ENCODE data around the gene TPO. TPM values are rescaled to one million over a fixed set of nuclear protein-coding genes. Genes with fewer than 3 reads are reported as not detected.
A peak's percentile ranks its signal among the peaks of the same experiment; 100 is the strongest.

The TPO gene
- total RNA-seq, 1 donor from 2014 or later = not detected

DNA sequence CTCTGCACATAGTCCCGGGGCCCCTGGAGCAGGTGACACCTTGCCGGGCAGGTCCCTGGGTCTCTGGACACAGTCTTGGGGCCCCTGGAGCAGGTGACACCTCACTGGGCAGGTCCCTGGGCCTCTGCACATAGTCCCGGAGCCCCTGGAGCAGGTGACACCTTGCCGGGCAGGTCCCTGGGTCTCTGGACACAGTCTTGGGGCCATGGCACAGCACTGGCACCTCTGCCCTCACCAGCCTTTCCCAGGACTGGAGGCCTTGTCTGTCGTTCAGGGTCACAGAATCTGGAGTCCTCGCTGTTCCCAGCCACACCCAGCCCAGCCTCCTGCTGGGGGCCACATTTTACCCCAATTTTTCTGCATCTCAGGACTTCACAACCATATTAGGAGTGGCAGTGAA, 2.2 kb downstream of the TPO start:
- TF ChIP-seq, protein P1, sequence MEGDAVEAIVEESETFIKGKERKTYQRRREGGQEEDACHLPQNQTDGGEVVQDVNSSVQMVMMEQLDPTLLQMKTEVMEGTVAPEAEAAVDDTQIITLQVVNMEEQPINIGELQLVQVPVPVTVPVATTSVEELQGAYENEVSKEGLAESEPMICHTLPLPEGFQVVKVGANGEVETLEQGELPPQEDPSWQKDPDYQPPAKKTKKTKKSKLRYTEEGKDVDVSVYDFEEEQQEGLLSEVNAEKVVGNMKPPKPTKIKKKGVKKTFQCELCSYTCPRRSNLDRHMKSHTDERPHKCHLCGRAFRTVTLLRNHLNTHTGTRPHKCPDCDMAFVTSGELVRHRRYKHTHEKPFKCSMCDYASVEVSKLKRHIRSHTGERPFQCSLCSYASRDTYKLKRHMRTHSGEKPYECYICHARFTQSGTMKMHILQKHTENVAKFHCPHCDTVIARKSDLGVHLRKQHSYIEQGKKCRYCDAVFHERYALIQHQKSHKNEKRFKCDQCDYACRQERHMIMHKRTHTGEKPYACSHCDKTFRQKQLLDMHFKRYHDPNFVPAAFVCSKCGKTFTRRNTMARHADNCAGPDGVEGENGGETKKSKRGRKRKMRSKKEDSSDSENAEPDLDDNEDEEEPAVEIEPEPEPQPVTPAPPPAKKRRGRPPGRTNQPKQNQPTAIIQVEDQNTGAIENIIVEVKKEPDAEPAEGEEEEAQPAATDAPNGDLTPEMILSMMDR (IDR thresholded peaks at IDR 0.05; ENCODE audit: unreplicated experiment) = no peak
- H3K9me3 Mint-ChIP-seq = no peaks in the 10 kb centered on the region
- no peaks in the 10 kb centered on the region for H3K36me3 Mint-ChIP-seq
- no peaks in the 10 kb centered on the region for H3K4me1 Mint-ChIP-seq
- no peak for DNase-seq (ENCODE audit: low spot score in 2 of 2, unreplicated experiment in 2 of 2)
- no peak overlapping the region for H3K4me3 Mint-ChIP-seq
- peaks cover 18% of the 10 kb centered on the region for H3K27me3 Mint-ChIP-seq (ENCODE audit: low read depth)
- H3K27ac Mint-ChIP-seq = no peak overlapping the region

DNA sequence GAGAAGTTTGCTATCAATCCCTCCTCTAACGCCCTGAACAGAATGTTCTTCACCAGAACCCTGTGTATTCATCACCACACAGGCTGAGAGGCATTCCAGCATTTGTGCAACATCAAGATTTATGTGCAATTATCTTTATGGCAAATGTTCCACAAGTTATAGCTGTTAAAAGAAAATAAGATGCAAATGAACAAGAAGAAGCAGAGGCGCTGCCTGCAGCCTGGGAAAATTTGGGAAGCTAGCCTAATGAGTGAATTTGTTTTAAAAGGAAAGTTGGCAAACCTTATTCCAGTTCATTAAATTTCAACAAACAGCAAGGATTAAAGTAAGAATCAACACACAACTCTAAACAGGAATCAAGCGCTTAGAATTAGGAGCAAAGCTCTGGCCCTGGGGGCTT, 5.3 kb downstream of the TPO start:
- DNase-seq (ENCODE audit: low spot score in 2 of 2, unreplicated experiment in 2 of 2) = no peak
- TF ChIP-seq, protein P1 (IDR thresholded peaks at IDR 0.05; ENCODE audit: unreplicated experiment) = no peak
- no peak overlapping the region for H3K27ac Mint-ChIP-seq

DNA sequence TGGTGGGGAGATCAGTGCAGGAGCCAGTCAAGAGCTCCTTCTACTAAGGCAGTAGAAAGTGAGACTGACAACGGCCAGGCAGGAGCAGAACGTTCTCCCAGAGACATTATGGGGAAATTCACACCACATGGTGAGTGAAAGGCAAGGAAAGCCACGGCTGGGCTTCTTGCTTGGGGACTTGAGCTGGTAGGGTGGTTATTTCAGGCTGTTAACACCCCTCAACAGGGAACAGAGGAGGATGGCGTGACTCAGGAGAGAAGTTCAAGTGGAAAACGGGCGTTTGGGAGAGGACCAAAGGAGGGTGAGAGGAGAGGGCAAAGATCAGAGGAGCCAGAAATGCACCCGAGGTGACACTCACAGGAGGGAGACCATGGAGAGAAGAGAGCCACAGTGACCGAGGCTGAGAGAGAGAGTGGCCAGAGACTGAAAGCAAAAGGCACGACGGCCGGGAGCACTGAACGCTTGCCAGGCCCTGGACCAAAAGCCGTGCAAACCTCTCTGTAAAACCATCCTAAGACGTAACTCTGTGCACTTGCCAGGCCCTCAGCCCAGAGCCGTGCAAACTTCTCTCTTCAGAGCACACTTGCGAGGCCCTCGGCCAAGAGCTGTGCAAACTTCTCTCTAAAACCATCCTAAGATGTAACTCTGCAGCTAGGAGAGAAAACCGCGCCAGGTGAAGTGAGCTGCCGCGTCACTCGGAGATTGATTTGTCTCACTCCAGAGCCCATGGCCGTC, 7.7 kb downstream of the TPO start:
- DNase-seq (ENCODE audit: low spot score in 2 of 2, unreplicated experiment in 2 of 2) = peak in 1 of 2 experiments; percentile 10
- no peaks in the 10 kb centered on the region for H3K4me1 Mint-ChIP-seq
- H3K4me3 Mint-ChIP-seq = no peak overlapping the region
- H3K9me3 Mint-ChIP-seq = peaks cover 5% of the 10 kb centered on the region
- TF ChIP-seq, protein P1 (IDR thresholded peaks at IDR 0.05; ENCODE audit: unreplicated experiment) = no peak
- no peak overlapping the region for H3K27ac Mint-ChIP-seq
- H3K27me3 Mint-ChIP-seq (ENCODE audit: low read depth) = peaks cover 44% of the 10 kb centered on the region
- H3K36me3 Mint-ChIP-seq = no peaks in the 10 kb centered on the region

More for the DNA sequence above, 5.3 kb downstream of the TPO start:
- no peaks in the 10 kb centered on the region for H3K4me1 Mint-ChIP-seq
- no peaks in the 10 kb centered on the region for H3K36me3 Mint-ChIP-seq
- no peak overlapping the region for H3K4me3 Mint-ChIP-seq
- peaks cover 28% of the 10 kb centered on the region for H3K27me3 Mint-ChIP-seq (ENCODE audit: low read depth)
- H3K9me3 Mint-ChIP-seq = no peaks in the 10 kb centered on the region

DNA sequence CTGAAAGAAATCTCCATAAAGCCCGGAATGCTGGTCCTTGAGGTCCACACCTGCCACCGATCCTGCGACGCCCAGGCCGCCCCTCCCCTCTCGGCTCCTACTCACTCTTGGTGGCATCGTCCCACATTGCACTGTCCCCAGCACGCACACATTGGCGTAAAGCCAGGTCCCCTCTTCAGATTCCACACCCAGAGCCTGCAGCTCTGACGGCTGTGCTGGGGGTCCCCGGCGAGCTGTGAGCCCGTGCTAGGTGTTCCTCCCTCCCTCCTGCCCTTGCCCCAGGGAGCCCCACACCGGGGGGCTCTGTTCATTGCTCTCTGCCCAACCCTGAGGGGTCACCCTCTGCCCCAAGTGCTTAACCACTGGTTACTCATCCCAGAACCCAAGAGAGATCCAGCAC, 8.5 kb downstream of the TPO start:
- Mint-ChIP-seq H3K27ac (no peak overlapping the region), H3K9me3 (peaks cover 5% of the 10 kb centered on the region), H3K36me3 (no peaks in the 10 kb centered on the region), H3K27me3 (ENCODE audit: low read depth) (peaks cover 50% of the 10 kb centered on the region), H3K4me1 (no peaks in the 10 kb centered on the region), H3K4me3 (no peak overlapping the region)
- DNase-seq (ENCODE audit: low spot score in 2 of 2, unreplicated experiment in 2 of 2) = peak in 1 of 2 experiments; percentile 37
- TF ChIP-seq, protein P1 (IDR thresholded peaks at IDR 0.05; ENCODE audit: unreplicated experiment) = no peak

DNA sequence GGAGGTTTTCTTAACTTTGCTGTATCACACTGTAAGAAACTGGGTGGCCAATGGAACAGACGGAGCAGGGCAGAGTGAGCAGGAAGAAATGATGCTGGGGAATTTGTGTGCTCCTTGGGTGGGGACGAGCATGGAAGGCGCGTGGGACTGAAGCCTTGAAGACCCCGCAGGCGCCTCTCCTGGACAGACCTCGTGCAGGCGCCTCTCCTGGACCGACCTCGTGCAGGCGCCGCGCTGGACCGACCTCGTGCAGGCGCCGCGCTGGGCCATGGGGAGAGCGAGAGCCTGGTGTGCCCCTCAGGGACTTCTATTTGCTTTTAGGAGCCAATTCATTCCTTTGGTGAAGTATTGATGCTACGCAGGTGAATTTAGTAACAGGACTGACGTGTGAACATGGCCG, 8.9 kb downstream of the TPO start:
- no peak for DNase-seq (ENCODE audit: low spot score in 2 of 2, unreplicated experiment in 2 of 2)
- TF ChIP-seq, protein P1 (IDR thresholded peaks at IDR 0.05; ENCODE audit: unreplicated experiment) = no peak
- H3K36me3 Mint-ChIP-seq = no peaks in the 10 kb centered on the region
- H3K27ac Mint-ChIP-seq = no peak overlapping the region
- no peaks in the 10 kb centered on the region for H3K4me1 Mint-ChIP-seq
- H3K27me3 Mint-ChIP-seq (ENCODE audit: low read depth) = peaks cover 53% of the 10 kb centered on the region
- H3K4me3 Mint-ChIP-seq = no peak overlapping the region
- peaks cover 5% of the 10 kb centered on the region for H3K9me3 Mint-ChIP-seq
